SK-N-SH treated with all-trans-retinoic acid at 6 μM for 48 hours (cell line): Measurements from ENCODE around the gene SAP30L.
A peak's percentile ranks its signal among the peaks of the same experiment; 100 is the strongest.

ENCODE experiments used
- ATAC-seq: fragments of 200-7000 bp; cut with Tn5 transposase; 3 replicates; pipeline ENCODE4 v1.9.1; 2020; ENCODE audit warnings: mild to moderate bottlenecking, moderate library complexity
- ARNTL ChIP-seq: fragments of 450-650 bp; formaldehyde crosslinking; IDR thresholded peaks from 2 replicates; pipeline ENCODE4 v1.5.0; 2020; ENCODE audit warnings: low read depth, mild to moderate bottlenecking, moderate library complexity, borderline replicate concordance
- BACH2 ChIP-seq: fragments of 250-450 bp; sonication (Bioruptor Pico); IDR thresholded peaks from 2 replicates; pipeline ENCODE4 v1.9.0; 2021; ENCODE audit warnings: mild to moderate bottlenecking, borderline replicate concordance
- CREB5 ChIP-seq: fragments of 250-450 bp; sonication (Bioruptor Pico); IDR thresholded peaks from 2 replicates; pipeline ENCODE4 v1.5.1; 2020; ENCODE audit warnings: low read depth, mild to moderate bottlenecking, moderate library complexity
- CSDC2 ChIP-seq: fragments of 250-450 bp; sonication (Bioruptor Pico); IDR thresholded peaks from 2 replicates; pipeline ENCODE4 v1.5.0; 2020; ENCODE audit warnings: mild to moderate bottlenecking, moderate library complexity
- GLIS3 ChIP-seq: fragments of 250-450 bp; sonication (Bioruptor Pico); IDR thresholded peaks from 2 replicates; pipeline ENCODE4 v1.5.0; 2020; ENCODE audit warnings: mild to moderate bottlenecking, moderate library complexity
- ISL1 ChIP-seq: fragments of 250-450 bp; sonication (Bioruptor Pico); IDR thresholded peaks from 2 replicates; pipeline ENCODE4 v2.1.2; 2022; ENCODE audit warnings: mild to moderate bottlenecking, moderate library complexity
- OSR1 ChIP-seq: fragments of 250-450 bp; sonication (Bioruptor Pico); IDR thresholded peaks from 2 replicates; pipeline ENCODE4 v1.8.0; 2022; ENCODE audit warnings: moderate library complexity, mild to moderate bottlenecking, inconsistent platforms
- PATZ1 ChIP-seq: fragments of 250-450 bp; sonication (Bioruptor Pico); IDR thresholded peaks from 2 replicates; pipeline ENCODE4 v1.8.0; 2020; ENCODE audit warnings: mild to moderate bottlenecking, moderate library complexity, borderline replicate concordance
- POU6F1 ChIP-seq: fragments of 250-450 bp; sonication (Bioruptor Pico); IDR thresholded peaks from 2 replicates; pipeline ENCODE4 v1.8.0; 2021; ENCODE audit warnings: low read depth, mild to moderate bottlenecking, moderate library complexity, borderline replicate concordance
- PPARA ChIP-seq: fragments of 250-450 bp; sonication (Bioruptor Pico); IDR thresholded peaks from 2 replicates; pipeline ENCODE4 v1.5.0; 2020; ENCODE audit warnings: mild to moderate bottlenecking, borderline replicate concordance
- RARB ChIP-seq: fragments of 250-450 bp; sonication (Bioruptor Pico); IDR thresholded peaks from 2 replicates; pipeline ENCODE4 v1.8.0; 2021; ENCODE audit warnings: mild to moderate bottlenecking, moderate library complexity
- TCF4 ChIP-seq: fragments of 250-450 bp; sonication (Bioruptor Pico); IDR thresholded peaks from 2 replicates; pipeline ENCODE4 v1.8.0; 2021; ENCODE audit warnings: mild to moderate bottlenecking, moderate library complexity, borderline replicate concordance
- TOX ChIP-seq: fragments of 250-450 bp; sonication (Bioruptor Pico); IDR thresholded peaks from 2 replicates; pipeline ENCODE4 v1.8.0; 2021; ENCODE audit warnings: mild to moderate bottlenecking, moderate library complexity, borderline replicate concordance
- ZC3H10 ChIP-seq: fragments of 250-450 bp; sonication (Bioruptor Pico); IDR thresholded peaks from 2 replicates; pipeline ENCODE4 v1.5.1; 2021; ENCODE audit warnings: mild to moderate bottlenecking, moderate library complexity
- ZFP3 ChIP-seq: fragments of 250-450 bp; sonication (Bioruptor Pico); IDR thresholded peaks from 2 replicates; pipeline ENCODE4 v1.5.0; 2020; ENCODE audit warnings: mild to moderate bottlenecking, moderate library complexity
- ZFP30 ChIP-seq: fragments of 450-650 bp; formaldehyde crosslinking; IDR thresholded peaks from 2 replicates; pipeline ENCODE4 v1.5.0; 2022; ENCODE audit warnings: mild to moderate bottlenecking, moderate library complexity
- ZNF565 ChIP-seq: fragments of 450-650 bp; formaldehyde crosslinking; conservative IDR thresholded peaks from 2 replicates; pipeline ENCODE4 v1.5.0; 2020; ENCODE audit warnings: low read depth, mild to moderate bottlenecking, moderate library complexity
- ZNF70 ChIP-seq: fragments of 450-650 bp; formaldehyde crosslinking; IDR thresholded peaks from 2 replicates; pipeline ENCODE4 v1.5.0; 2020; ENCODE audit warnings: mild to moderate bottlenecking, moderate library complexity
- ZNF8 ChIP-seq: fragments of 450-650 bp; formaldehyde crosslinking; IDR thresholded peaks from 2 replicates; pipeline ENCODE4 v1.5.0; 2020; ENCODE audit warnings: mild to moderate bottlenecking, moderate library complexity

Gene SAP30L

GRCh38 chr5:154455585-154455984 is 9.8 kb downstream of the SAP30L start:
- TF ChIP-seq POU6F1 (CRISPR knock-in tag) (no peak), ZC3H10 (CRISPR knock-in tag) (no peak), ZNF70 (CRISPR knock-in tag) (no peak), ISL1 (CRISPR knock-in tag) (no peak), RARB (CRISPR knock-in tag) (no peak)
- no peak for ATAC-seq

- no peak for TF ChIP-seq ZNF8 (CRISPR knock-in tag)
- no peak for TF ChIP-seq TCF4 (CRISPR knock-in tag)
- TF ChIP-seq POU6F1 (CRISPR knock-in tag), result no peak
- no peak for TF ChIP-seq ZC3H10 (CRISPR knock-in tag)
- no peak for TF ChIP-seq OSR1
- no peak for TF ChIP-seq ZNF70 (CRISPR knock-in tag)
- no peak for TF ChIP-seq ZNF565
- no peak for TF ChIP-seq ISL1 (CRISPR knock-in tag)
- TF ChIP-seq PPARA (CRISPR knock-in tag), result no peak
- ATAC-seq, result no peak
Observed at GRCh38 chr5:154456540-154456939, 10.7 kb downstream of the SAP30L start.

- no peak for TF ChIP-seq GLIS3
- no peak for TF ChIP-seq POU6F1 (CRISPR knock-in tag)
- no peak for TF ChIP-seq RARB (CRISPR knock-in tag)
- TF ChIP-seq CSDC2 (CRISPR knock-in tag), result no peak
- no peak for TF ChIP-seq ZNF565
- TF ChIP-seq PATZ1 (CRISPR knock-in tag), result no peak
- no peak for TF ChIP-seq ARNTL
- TF ChIP-seq ZNF70 (CRISPR knock-in tag), result no peak
- no peak for TF ChIP-seq PPARA (CRISPR knock-in tag)
- TF ChIP-seq ZNF8 (CRISPR knock-in tag), result no peak
- no peak for TF ChIP-seq ZFP30 (CRISPR knock-in tag)
- ATAC-seq, result no peak
Observed at GRCh38 chr5:154459015-154459414, 13.2 kb downstream of the SAP30L start.

- TF ChIP-seq GLIS3, result no peak
- no peak for TF ChIP-seq RARB (CRISPR knock-in tag)
- TF ChIP-seq TCF4 (CRISPR knock-in tag), result no peak
- TF ChIP-seq PPARA (CRISPR knock-in tag), result no peak
- TF ChIP-seq TOX (CRISPR knock-in tag), result no peak
- TF ChIP-seq CREB5 (CRISPR knock-in tag), result no peak
- no peak for TF ChIP-seq ZFP3 (CRISPR knock-in tag)
- TF ChIP-seq ZC3H10 (CRISPR knock-in tag), result no peak
- no peak for TF ChIP-seq ARNTL
- no peak for ATAC-seq
Observed at GRCh38 chr5:154460172-154460571, 14.4 kb downstream of the SAP30L start.

- peak; percentile 76 for ATAC-seq
- TF ChIP-seq CREB5 (CRISPR knock-in tag) (no peak), RARB (CRISPR knock-in tag) (no peak), BACH2 (CRISPR knock-in tag) (no peak), ZFP3 (CRISPR knock-in tag) (no peak), ZFP30 (CRISPR knock-in tag) (no peak), ISL1 (CRISPR knock-in tag) (no peak), POU6F1 (CRISPR knock-in tag) (no peak), ZNF565 (no peak)
- TF ChIP-seq, all 23 proteins: peak for 0
Observed at GRCh38 chr5:154461531-154461930, 15.7 kb downstream of the SAP30L start.
